Superior temporal gyrus (tissue), 1 donor: ENCODE data around the gene TMEM131.

Experiments
- DNase-seq: peaks from one replicate; pipeline ENCODE4 v3.0.0-alpha.2; 2016; ENCODE audit errors: extremely low spot score

TMEM131 gene

GRCh38 chr2:97760480-97761049 lies 235.2 kb downstream of the TMEM131 start:
- no peak for DNase-seq

DNA sequence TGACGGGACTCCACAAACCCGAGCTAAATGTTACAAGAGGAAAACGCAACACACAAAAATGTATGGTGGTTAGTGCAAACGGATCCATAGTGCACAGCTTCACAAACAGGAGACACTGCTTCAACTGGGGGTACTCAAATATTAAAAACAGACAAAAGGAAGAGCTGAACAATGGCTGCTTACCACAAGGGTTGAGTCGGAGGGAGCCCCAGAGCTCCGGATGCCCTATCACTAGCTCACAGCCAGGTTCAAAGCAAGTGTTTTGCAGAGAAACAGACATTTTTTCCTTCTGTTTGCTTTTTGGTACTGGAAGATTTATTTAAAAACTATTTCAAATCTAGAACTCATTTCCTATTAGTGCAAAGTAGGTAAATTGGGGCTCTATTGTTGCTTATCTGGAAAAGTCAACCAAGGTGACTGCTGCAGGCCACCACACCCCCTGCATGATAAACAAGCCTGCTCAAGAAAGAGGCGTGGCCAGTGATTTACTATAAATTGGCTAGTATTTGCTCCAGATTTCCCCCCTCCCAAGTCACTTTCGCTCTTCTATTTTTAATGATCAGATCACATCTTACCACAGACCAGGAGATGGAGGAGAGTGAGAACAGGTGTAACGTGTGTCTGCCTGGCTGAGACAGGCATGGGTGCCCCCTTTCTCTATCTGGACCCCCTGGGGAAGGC lies 235.9 kb downstream of the TMEM131 start:
- no peak for DNase-seq

GRCh38 chr2:97758131-97758705 lies 237.5 kb downstream of the TMEM131 start:
- no peak for DNase-seq

GRCh38 chr2:97757062-97757461 lies 238.7 kb downstream of the TMEM131 start:
- no peak for DNase-seq

DNA sequence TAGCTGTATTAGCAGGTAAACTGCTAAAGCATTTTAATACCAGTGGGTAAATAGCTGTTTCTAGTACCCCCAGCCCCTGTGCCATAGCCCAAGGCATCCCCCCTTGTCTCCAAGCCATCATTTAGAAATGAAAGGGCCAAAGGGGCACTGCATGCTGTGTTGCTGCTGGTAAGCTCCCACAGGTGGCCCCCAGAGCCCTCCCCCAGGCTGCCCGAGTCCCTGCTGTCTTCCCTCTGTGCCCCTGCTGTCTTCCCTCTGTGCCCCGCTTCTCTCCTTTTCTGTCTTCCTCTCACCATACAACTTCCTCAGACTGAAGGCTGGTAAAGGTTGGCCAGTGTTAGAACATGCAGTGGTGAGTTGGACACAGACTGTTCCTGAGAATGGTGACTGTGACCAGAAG lies 240.3 kb downstream of the TMEM131 start:
- DNase-seq, result no peak

DNA sequence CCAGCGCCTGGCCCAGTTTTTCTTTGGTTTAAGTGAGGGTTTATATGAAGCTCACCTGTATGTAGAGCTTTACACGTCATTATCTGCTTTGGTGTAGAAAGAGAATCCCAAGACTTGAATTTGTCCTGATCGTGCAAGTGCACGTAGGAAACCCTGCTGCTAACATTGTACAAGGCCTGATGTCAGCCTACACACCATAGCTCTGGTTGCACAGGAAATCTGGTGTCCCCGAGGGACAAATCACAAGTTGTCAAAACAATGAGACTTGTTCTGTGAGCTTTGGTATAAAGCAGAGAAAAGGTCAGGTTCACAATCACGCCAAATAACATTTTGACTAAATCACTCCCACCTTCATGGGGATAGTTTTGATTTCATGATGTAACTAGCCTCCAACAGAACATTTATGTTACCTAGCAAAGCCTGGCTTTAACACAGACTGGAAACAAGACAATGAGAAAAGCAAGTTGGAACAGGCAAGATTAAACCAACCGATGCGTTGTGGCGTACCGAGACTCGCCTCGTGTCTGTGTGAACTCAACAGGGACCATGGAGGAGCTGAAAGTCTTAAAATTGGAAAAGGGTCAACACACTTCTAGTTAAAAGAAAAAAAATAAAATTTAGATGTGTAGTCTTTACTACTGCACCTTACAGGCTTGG lies 240.9 kb downstream of the TMEM131 start:
- no peak for DNase-seq

DNA sequence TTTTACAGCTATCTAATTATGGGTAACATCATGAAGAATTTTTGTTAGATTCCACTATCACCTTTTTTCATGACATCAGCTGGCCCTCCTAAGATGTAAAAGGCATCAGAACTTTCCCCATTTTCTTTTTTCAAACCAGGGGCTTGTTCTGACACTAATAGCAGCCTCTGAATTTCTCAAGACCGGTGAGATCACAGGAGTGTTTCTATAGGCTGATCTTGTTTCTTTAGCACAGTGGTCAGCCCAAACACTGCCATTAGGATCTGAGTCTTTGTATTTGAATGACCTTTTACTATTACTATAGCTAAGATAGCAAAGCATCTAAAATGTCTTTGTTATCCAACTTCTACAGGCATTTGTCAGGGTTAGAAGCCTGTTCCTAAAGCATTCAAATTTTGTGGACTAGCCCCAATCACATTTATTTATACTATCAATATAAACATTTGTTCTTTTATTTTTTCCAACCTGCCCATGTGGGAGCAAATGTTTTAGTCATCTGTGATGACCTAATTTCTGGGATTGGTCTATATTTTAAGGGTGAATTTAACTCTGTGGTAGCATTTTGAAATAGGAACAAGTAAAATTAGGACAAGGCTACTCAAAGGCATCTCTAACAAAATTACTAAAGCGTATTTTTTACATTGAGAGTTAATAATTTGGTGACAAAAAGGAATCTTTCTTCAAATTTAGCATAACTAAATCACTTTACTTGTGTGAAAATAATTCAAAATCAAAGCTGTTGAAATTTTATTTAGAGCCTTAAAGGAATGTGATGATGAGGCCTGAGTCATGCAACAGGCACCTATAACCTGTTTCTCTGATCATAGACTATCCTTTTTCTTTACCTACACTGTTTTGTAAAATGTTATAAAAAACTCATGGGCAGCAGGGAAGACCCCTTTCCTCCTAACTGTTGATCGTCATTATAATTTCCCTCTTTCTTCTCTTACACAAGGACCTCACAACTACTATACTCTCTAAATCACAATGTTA lies 243.1 kb downstream of the TMEM131 start:
- DNase-seq, result no peak

GRCh38 chr2:97751752-97752151 lies 244.0 kb downstream of the TMEM131 start:
- DNase-seq, result no peak

DNA sequence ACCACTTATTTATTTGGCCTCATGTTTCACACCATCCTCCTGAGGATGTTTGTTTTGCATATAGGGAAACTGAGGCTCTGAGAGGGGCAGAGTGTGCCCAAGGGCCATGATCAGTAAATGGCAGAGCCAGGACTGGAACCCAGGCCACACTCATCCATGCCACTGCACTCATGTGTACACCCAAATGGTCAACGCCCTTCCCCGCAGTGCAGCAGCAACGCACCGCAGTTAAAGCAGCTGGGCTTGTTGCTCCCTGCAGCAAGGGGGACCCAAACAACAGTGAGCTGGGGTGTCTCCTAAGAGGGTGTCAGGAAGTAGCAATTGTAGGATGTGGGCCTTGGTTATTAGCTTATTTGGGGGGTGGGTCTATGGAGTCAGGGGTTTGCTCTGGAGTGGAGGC lies 245.7 kb downstream of the TMEM131 start:
- no peak for DNase-seq

- DNase-seq, result no peak
Observed at GRCh38 chr2:97749581-97749980, 246.2 kb downstream of the TMEM131 start.

- DNase-seq, result no peak
Observed at GRCh38 chr2:97747716-97748115, 248.0 kb downstream of the TMEM131 start.

GRCh38 chr2:97747285-97747684 lies 248.5 kb downstream of the TMEM131 start:
- DNase-seq, result no peak

DNA sequence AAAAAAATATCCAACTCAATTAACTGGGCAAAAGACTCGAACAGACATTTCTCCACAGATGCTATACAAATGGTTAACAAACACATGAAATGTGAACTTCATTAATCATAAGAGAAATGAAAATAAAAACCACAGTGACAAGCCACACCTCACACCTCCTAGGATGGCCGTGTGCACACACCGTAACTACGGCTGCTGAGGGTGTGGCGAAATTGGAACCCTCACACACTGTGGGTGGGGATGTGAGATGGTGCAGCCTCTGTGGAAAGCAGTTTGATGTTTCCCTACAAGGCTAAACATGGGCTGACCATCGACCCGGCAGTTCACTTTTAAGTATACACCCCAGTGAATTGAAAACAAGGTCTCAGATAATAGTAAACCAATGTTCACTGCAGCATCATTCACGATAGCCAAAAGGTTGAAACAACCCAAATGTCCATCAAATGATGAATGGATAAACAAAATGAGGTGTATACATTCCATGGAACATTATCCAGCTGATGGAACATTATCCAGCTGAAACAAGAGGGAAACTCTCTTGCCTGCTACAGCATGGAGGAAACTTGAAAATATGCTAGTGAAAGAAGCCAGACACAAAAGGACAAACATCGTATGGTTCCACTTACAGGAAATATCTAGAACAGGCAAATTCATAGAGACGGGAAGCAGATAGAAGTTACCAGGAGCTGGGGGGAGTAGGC lies 250.1 kb downstream of the TMEM131 start:
- no peak for DNase-seq

DNA sequence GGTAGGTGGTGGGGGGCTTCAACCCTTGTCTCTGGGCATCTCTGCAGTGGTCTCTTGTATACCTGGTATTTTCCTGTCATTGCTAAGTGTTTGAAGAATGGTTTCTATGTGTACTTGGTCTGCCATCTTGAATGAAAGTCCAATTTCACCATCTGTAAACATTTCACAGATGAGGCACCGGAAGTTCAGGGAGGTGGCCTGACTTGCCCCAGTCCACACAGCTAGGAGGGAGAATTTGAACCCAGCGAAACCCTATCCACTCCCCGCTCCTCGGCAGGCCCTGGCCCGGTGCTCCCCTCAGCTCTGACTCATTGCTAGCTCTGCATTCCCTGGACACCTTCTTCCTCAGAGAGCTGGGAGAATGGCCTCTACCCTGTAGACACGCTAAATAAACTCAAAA lies 251.8 kb downstream of the TMEM131 start:
- DNase-seq, result no peak

- no peak for DNase-seq
Observed at GRCh38 chr2:97742381-97742847, 253.3 kb downstream of the TMEM131 start.

- DNase-seq, result no peak
Observed at GRCh38 chr2:97741686-97742085, 254.1 kb downstream of the TMEM131 start.

- DNase-seq, result no peak
Observed at GRCh38 chr2:97741251-97741650, 254.5 kb downstream of the TMEM131 start.

- DNase-seq, result no peak
Observed at GRCh38 chr2:97740590-97741182, 255.1 kb downstream of the TMEM131 start.

- no peak for DNase-seq
Observed at GRCh38 chr2:97739893-97740245, 255.9 kb downstream of the TMEM131 start.

GRCh38 chr2:97739020-97739892 lies 256.5 kb downstream of the TMEM131 start:
- no peak for DNase-seq
